ENCODE results near the gene SLC12A5.

- TF ChIP-seq CTCF (IDR thresholded peaks at IDR 0.05): no peak
- TF ChIP-seq POLR2A (IDR thresholded peaks at IDR 0.05): no peak
These were observed 64.5 kb downstream of the SLC12A5 start for GRCh38 chr20:46093531-46093930.

Data from Peyer's patch (tissue), 4 donors.